ENCODE measurements around the gene EPHB1. TPM values are rescaled to one million over a fixed set of nuclear protein-coding genes. Genes with fewer than 3 reads are reported as not detected.

EPHB1 gene
- total RNA-seq, 1 donor from 2014 or later = 1.3 TPM

DNA sequence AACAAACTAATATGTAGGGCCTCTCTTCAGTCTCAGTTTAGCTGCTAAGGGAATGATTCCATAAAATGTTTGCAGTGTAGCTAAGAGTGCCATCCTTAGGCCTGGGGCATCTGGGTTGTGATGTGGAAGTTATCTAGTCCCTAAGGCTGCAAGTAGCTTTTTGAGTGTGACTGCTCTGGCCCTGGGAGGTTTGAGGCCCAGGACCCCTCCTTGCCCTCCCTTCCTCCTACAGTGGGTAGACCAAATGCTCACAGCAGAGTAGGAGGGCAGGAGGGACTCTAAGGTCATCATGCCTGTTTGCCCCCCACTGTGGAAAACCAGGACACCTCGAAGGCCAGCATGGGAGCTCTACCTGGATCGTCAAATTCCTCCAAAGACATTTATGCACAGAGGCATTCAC is 115.0 kb downstream of the EPHB1 start:
- TF ChIP-seq, protein P1, sequence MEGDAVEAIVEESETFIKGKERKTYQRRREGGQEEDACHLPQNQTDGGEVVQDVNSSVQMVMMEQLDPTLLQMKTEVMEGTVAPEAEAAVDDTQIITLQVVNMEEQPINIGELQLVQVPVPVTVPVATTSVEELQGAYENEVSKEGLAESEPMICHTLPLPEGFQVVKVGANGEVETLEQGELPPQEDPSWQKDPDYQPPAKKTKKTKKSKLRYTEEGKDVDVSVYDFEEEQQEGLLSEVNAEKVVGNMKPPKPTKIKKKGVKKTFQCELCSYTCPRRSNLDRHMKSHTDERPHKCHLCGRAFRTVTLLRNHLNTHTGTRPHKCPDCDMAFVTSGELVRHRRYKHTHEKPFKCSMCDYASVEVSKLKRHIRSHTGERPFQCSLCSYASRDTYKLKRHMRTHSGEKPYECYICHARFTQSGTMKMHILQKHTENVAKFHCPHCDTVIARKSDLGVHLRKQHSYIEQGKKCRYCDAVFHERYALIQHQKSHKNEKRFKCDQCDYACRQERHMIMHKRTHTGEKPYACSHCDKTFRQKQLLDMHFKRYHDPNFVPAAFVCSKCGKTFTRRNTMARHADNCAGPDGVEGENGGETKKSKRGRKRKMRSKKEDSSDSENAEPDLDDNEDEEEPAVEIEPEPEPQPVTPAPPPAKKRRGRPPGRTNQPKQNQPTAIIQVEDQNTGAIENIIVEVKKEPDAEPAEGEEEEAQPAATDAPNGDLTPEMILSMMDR (IDR thresholded peaks at IDR 0.05; ENCODE audit: unreplicated experiment) = no peak
- H3K9me3 Mint-ChIP-seq = peaks cover under 1% of the 10 kb centered on the region
- DNase-seq (ENCODE audit: low spot score in 2 of 2, unreplicated experiment in 2 of 2) = no peak
- peaks cover 18% of the 10 kb centered on the region for H3K27me3 Mint-ChIP-seq (ENCODE audit: low read depth)
- H3K4me1 Mint-ChIP-seq = no peaks in the 10 kb centered on the region
- no peak overlapping the region for H3K27ac Mint-ChIP-seq
- H3K4me3 Mint-ChIP-seq = no peak overlapping the region
- no peaks in the 10 kb centered on the region for H3K36me3 Mint-ChIP-seq

DNA sequence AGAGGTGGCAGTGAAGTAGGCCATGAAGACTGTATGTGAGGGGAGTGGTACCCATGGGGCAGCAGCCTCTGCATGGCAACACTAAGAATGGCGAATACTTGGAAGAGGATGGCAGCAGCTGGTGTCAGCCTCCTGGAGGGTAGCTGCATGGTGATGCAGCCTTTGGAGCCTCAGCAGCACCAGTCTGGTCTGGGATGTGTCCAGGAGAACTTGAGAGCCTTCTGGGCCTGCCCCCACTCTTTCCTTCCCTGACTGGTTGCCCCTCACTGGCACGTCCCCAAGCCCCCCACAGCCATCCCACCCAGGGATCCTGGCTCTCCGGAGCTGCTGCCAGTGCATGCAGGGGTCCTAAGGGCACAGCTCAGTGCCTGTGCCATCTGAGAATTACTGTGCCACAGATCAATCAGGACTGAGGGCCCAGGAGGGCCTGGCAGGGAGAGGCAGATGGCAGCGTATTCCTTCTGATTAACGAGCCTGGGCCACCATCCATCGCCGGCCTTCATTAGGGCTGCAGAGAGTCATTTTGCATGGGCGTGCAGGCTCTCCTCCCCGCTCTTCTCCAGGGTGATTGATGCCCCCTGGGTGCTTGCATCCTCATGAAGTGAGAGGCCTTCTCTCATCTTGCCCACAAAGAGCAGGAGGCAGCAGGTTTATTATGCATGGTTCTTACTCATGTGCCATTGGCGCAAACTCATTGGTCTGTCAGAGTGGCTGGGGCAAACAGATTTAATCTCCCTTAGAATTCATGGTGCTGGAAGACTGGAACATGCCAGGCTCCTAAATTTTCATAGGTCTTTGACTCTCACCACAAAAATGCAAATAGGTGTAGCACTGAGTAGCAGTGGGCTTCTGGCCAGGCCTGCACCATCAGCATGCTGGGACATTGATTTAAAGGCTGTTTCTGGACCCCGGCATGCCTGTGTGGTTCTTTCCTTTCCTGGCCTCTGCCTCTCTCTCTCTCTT is 116.8 kb downstream of the EPHB1 start:
- Mint-ChIP-seq H3K4me1 (no peaks in the 10 kb centered on the region), H3K4me3 (no peak overlapping the region), H3K27me3 (ENCODE audit: low read depth) (peaks cover 11% of the 10 kb centered on the region), H3K36me3 (no peaks in the 10 kb centered on the region), H3K27ac (no peak overlapping the region), H3K9me3 (peaks cover 3% of the 10 kb centered on the region)
- TF ChIP-seq, protein P1 (IDR thresholded peaks at IDR 0.05; ENCODE audit: unreplicated experiment) = no peak
- DNase-seq (ENCODE audit: low spot score in 2 of 2, unreplicated experiment in 2 of 2) = no peak

DNA sequence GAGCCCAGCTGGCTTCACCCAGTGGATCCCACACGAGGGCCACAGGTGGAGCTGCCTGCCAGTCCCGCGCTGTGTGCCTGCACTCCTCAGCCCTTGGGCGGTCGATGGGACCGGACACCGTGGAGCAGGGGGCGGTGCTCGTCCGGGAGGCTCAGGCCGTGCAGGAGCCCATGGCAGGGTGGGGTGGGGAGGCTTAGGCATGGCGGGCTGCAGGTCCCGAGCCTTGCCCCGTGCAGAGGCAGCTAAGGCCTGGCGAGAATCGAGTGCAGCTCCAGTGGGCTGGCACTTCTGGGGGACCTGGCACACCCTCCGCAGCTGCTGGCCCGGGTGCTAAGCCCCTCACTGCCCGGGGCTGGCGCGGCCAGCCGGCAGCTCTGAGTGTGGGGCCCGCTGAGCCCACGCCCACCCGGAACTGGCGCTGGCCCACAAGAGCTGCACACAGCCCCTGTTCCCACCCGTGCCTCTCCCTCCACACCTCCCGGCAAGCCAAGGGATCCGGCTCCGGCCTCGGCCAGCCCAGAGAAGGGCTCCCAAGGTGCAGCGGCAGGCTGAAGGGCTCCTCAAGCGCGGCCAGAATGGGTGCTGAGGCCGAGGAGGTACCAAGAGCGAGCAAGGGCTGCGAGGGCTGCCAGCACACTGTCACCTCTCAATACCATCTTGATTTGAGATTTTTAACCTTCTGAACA is 121.4 kb downstream of the EPHB1 start:
- Mint-ChIP-seq H3K27ac (no peak overlapping the region), H3K27me3 (ENCODE audit: low read depth) (peaks cover 35% of the 10 kb centered on the region), H3K4me3 (no peak overlapping the region), H3K9me3 (peaks cover 3% of the 10 kb centered on the region), H3K4me1 (no peaks in the 10 kb centered on the region), H3K36me3 (no peaks in the 10 kb centered on the region)
- TF ChIP-seq, protein P1 (IDR thresholded peaks at IDR 0.05; ENCODE audit: unreplicated experiment) = no peak
- no peak for DNase-seq (ENCODE audit: low spot score in 2 of 2, unreplicated experiment in 2 of 2)

DNA sequence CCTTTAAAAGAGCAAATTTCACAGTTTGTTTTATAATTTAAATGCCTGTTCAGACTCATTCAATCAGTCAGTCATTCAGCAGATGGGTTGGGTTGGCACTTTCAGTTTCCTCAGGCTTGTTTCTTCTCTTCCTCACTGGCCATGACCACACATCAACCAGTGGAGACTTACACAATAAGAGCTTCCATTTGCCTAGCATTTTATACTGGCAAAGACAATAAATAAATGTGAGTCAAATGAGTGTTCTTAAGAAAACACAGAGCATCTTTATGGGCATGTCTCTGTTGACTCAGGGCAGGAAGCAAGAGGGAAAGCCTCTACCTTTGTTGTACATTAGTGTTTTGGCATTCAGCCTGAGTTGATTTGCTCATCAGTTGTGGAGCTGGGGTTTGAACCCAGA is 122.6 kb downstream of the EPHB1 start:
- Mint-ChIP-seq H3K36me3 (no peaks in the 10 kb centered on the region), H3K9me3 (peaks cover 3% of the 10 kb centered on the region), H3K27ac (no peak overlapping the region), H3K4me3 (no peak overlapping the region), H3K27me3 (ENCODE audit: low read depth) (peaks cover 40% of the 10 kb centered on the region), H3K4me1 (no peaks in the 10 kb centered on the region)
- no peak for DNase-seq (ENCODE audit: low spot score in 2 of 2, unreplicated experiment in 2 of 2)
- TF ChIP-seq, protein P1 (IDR thresholded peaks at IDR 0.05; ENCODE audit: unreplicated experiment) = no peak

DNA sequence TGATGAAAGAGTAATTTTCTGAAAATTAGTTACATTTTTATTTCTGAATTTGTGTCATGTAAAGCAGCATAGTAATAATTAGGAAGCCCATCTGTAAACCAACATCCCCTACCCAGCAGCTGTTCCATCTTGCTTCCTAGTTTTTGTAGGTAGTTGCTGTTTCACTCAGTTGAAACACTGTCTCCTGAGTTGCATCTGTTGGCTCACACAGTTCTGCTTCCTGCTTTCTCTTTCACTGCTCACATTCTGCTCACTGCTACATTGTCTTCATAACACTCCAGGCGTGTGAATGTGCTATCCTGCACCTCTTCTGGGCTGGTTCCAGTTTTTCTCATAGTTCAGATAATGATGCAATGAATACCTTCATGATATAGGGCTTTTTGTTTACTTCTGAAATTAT is 123.4 kb downstream of the EPHB1 start:
- TF ChIP-seq, protein P1 (IDR thresholded peaks at IDR 0.05; ENCODE audit: unreplicated experiment) = no peak
- no peak for DNase-seq (ENCODE audit: low spot score in 2 of 2, unreplicated experiment in 2 of 2)
- Mint-ChIP-seq H3K9me3 (peaks cover 3% of the 10 kb centered on the region), H3K4me3 (no peak overlapping the region), H3K27ac (no peak overlapping the region), H3K27me3 (ENCODE audit: low read depth) (peaks cover 37% of the 10 kb centered on the region), H3K4me1 (no peaks in the 10 kb centered on the region), H3K36me3 (no peaks in the 10 kb centered on the region)
